Ascending aorta (tissue), 2 donors: ENCODE results near the gene PHACTR2. TPM values are rescaled to one million over a fixed set of nuclear protein-coding genes. Genes with fewer than 3 reads are reported as not detected.

Experiments used
- DNase-seq, 2 donors: peaks; one replicate each; pipeline ENCODE4 v3.0.0-alpha.2; 2019; ENCODE audit warnings: low spot score in 2 of 2
- H3K27ac ChIP-seq, 2 donors: fragments of 200-600 bp; sonication (generic); one replicate each; pipeline ENCODE4 v1.5.1; 2016 to 2017; ENCODE audit warnings: mild to moderate bottlenecking in 1 of 2
- H3K27me3 ChIP-seq: fragments of 200-600 bp; sonication (generic); one replicate; pipeline ENCODE4 v1.5.1; 2017
- H3K36me3 ChIP-seq, 2 donors: fragments of 200-600 bp; sonication (generic); one replicate each; pipeline ENCODE4 v1.5.1; 2016
- H3K4me1 ChIP-seq, 2 donors: fragments of 200-600 bp; sonication (generic); one replicate each; pipeline ENCODE4 v1.5.1; 2016 to 2017; ENCODE audit warnings: mild to moderate bottlenecking in 1 of 2
- H3K4me3 ChIP-seq, 2 donors: fragments of 200-600 bp; sonication (generic); one replicate each; pipeline ENCODE4 v1.5.1; 2016 to 2017; ENCODE audit warnings: mild to moderate bottlenecking in 1 of 2
- H3K9me3 ChIP-seq, 2 donors: fragments of 200-600 bp; sonication (generic); one replicate each; pipeline ENCODE4 v1.5.1; 2016
- intact Hi-C: fragments of 100-400 bp; cut with DNase I; formaldehyde crosslinking; loops from one replicate; pipeline ENCODE4 v1.15.1; 2023
- total RNA-seq: library from RNA; depleted of rRNA; stranded (reverse); fragments of >200 nt; gene quantifications from one replicate; pipeline ENCODE4 v1.1.0, GENCODE V29; 2016
- TF ChIP-seq, protein P1 (sequence below), 3 experiments: fragments of 200-600 bp in 2 of 3; fragments of 450-650 bp in 1 of 3; sonication (generic) in 2 of 3; IDR thresholded peaks; one replicate each; pipeline ENCODE4 v1.5.1; 2016 to 2019; ENCODE audit warnings: antibody characterized with exemption in 3 of 3, mild to moderate bottlenecking in 1 of 3, moderate library complexity in 1 of 3

Gene PHACTR2
- total RNA-seq, 1 donor from 2014 or later: 112 TPM

GRCh38 chr6:143708889-143709288, 31.1 kb downstream of the PHACTR2 start:
- intact Hi-C loops: no loop called here
- no peaks in the 10 kb centered on the region for H3K9me3 ChIP-seq
- TF ChIP-seq, protein P1, sequence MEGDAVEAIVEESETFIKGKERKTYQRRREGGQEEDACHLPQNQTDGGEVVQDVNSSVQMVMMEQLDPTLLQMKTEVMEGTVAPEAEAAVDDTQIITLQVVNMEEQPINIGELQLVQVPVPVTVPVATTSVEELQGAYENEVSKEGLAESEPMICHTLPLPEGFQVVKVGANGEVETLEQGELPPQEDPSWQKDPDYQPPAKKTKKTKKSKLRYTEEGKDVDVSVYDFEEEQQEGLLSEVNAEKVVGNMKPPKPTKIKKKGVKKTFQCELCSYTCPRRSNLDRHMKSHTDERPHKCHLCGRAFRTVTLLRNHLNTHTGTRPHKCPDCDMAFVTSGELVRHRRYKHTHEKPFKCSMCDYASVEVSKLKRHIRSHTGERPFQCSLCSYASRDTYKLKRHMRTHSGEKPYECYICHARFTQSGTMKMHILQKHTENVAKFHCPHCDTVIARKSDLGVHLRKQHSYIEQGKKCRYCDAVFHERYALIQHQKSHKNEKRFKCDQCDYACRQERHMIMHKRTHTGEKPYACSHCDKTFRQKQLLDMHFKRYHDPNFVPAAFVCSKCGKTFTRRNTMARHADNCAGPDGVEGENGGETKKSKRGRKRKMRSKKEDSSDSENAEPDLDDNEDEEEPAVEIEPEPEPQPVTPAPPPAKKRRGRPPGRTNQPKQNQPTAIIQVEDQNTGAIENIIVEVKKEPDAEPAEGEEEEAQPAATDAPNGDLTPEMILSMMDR (IDR thresholded peaks at IDR 0.05): no peak

GRCh38 chr6:143711714-143712113, 33.9 kb downstream of the PHACTR2 start:
- TF ChIP-seq, protein P1 (IDR thresholded peaks at IDR 0.05): no peak
- intact Hi-C loops: no loop called here
- DNase-seq: no peak

More at GRCh38 chr6:143708889-143709288, 31.1 kb downstream of the PHACTR2 start:
- no peak overlapping the region for H3K4me3 ChIP-seq
- no peaks in the 10 kb centered on the region for H3K27me3 ChIP-seq
- no peak overlapping the region for H3K27ac ChIP-seq
- H3K36me3 ChIP-seq: no peaks in the 10 kb centered on the region
- H3K4me1 ChIP-seq: no peaks in the 10 kb centered on the region
- DNase-seq: no peak

DNA sequence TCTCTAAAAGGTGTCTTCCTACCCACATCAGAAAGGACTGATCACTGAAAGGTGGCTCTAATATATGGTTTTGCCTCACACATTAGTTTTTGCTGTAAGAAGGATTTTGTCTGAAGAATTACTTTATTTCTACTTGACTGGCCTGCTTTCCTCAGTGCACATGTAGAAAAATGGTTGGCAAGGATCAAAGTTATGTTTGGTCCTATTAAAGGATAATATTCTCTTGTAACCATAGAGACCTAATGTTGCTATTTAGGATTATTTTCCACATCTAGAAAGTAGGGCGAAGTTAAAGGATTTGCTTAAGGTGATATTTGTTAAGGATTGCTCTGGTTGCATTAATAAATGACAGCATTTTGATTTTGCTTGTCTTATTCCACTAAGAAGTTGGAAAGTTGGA, 40.7 kb downstream of the PHACTR2 start:
- Histone ChIP-seq H3K27ac (peak overlapping the region; percentile 12 to 49), H3K4me1 (peaks cover 0 to 7% of the 10 kb centered on the region in 2 donors)

More at GRCh38 chr6:143711714-143712113, 33.9 kb downstream of the PHACTR2 start:
- Histone ChIP-seq H3K36me3 (no peaks in the 10 kb centered on the region), H3K4me1 (peaks cover 0 to 7% of the 10 kb centered on the region in 2 donors), H3K27ac (no peak overlapping the region), H3K27me3 (no peaks in the 10 kb centered on the region), H3K9me3 (no peaks in the 10 kb centered on the region), H3K4me3 (no peak overlapping the region)

DNA sequence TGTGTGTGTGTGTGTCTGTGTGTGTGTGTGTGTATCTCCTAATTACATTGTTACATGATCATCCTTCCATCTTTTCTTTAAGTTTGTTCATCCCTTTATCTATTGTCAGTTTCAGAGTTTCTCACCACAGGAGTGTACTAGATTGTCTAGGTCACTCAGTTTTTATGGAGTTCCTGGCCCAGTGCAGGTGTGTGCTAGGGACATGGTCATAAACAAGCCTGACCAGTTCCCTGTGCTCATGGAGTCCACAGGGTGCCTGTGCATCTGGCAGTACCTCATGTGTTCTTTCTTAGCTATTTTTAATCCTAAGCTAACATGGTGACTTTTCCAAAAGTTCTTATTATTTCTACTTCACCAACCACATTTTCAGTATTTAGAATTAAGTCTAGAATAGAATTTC, 43.9 kb downstream of the PHACTR2 start:
- TF ChIP-seq, protein P1 (IDR thresholded peaks at IDR 0.05): no peak
- no peak for DNase-seq
- H3K36me3 ChIP-seq: no peaks in the 10 kb centered on the region

More for the DNA sequence above, 40.7 kb downstream of the PHACTR2 start:
- intact Hi-C loops: no loop called here
- H3K9me3 ChIP-seq: no peaks in the 10 kb centered on the region
- DNase-seq: no peak
- H3K36me3 ChIP-seq: no peaks in the 10 kb centered on the region
- H3K4me3 ChIP-seq: no peak overlapping the region
- TF ChIP-seq, protein P1 (IDR thresholded peaks at IDR 0.05): no peak
- H3K27me3 ChIP-seq: no peaks in the 10 kb centered on the region

GRCh38 chr6:143724876-143725275, 47.1 kb downstream of the PHACTR2 start:
- Histone ChIP-seq H3K4me1 (no peaks in the 10 kb centered on the region), H3K27ac (peak overlapping the region in 1 of 2 donors; percentile 34), H3K9me3 (no peaks in the 10 kb centered on the region), H3K27me3 (no peaks in the 10 kb centered on the region), H3K36me3 (no peaks in the 10 kb centered on the region), H3K4me3 (no peak overlapping the region)
- no peak for DNase-seq
- intact Hi-C loops: no loop called here
- TF ChIP-seq, protein P1 (IDR thresholded peaks at IDR 0.05): no peak

More for the DNA sequence above, 43.9 kb downstream of the PHACTR2 start:
- Histone ChIP-seq H3K27ac (peak overlapping the region in 1 of 2 donors; percentile 43), H3K4me3 (no peak overlapping the region), H3K27me3 (no peaks in the 10 kb centered on the region), H3K4me1 (no peaks in the 10 kb centered on the region), H3K9me3 (no peaks in the 10 kb centered on the region)
- intact Hi-C loops: no loop called here
